Measurements from ENCODE around the gene NR6A1. TPM values are rescaled to one million over a fixed set of nuclear protein-coding genes. Genes with fewer than 3 reads are reported as not detected.
"Not testable (repeated sequence)": the region's sequence is repeated elsewhere in the genome, so short reads cannot be mapped to it uniquely, and the experiment has no call there.

The NR6A1 gene
- total RNA-seq, 1 experiment from 2014 or later: 99.3 TPM

GRCh38 chr9:124773473-124774128 is 2.5 kb upstream of the NR6A1 start:
- Histone ChIP-seq H3K23ac (ENCODE audit: insufficient read length, low read depth, low read length) (no peak overlapping the region), H3T11ph (ENCODE audit: low read length) (no peak overlapping the region), H3K14ac (ENCODE audit: insufficient read depth, low read length) (no peak overlapping the region), H2AFZ (ENCODE audit: low read length) (no peak overlapping the region), H4K91ac (ENCODE audit: insufficient read length, low read depth, low read length) (no peak overlapping the region), H4K5ac (ENCODE audit: insufficient read length, low read depth, low read length) (no peak overlapping the region), H2BK5ac (ENCODE audit: insufficient read length, low read length) (no peak overlapping the region), H2BK12ac (ENCODE audit: insufficient read length, low read depth, low read length) (no peak overlapping the region), H3K79me1 (ENCODE audit: insufficient read depth, low read depth, low read length, poor library complexity, severe bottlenecking) (no peaks in the 10 kb centered on the region), H4K20me1 (ENCODE audit: control insufficient read depth, insufficient read depth, insufficient read length) (no peaks in the 10 kb centered on the region), H3K4me1 (ENCODE audit: insufficient read depth, low read length) (no peaks in the 10 kb centered on the region; the same call in 1 of the 2 replicates), H2BK20ac (ENCODE audit: low read depth, low read length, poor library complexity, severe bottlenecking) (no peak overlapping the region), H2BK15ac (ENCODE audit: low read depth, low read length) (no peak overlapping the region), H3K27me3 (ENCODE audit: insufficient read depth, low read length) (peaks cover 2% of the 10 kb centered on the region; the same call in 1 of the 2 replicates), H3K4me2 (ENCODE audit: insufficient read depth, insufficient read length, low read length) (no peak overlapping the region), H3K56ac (ENCODE audit: insufficient read length, low read depth, low read length) (no peak overlapping the region), H3K4ac (ENCODE audit: low read depth, low read length) (no peak overlapping the region), H4K8ac (replicated peaks; ENCODE audit: insufficient read length, low read depth, low read length) (no peak overlapping the region), H3K79me2 (ENCODE audit: insufficient read depth, low read length) (peaks cover 3% of the 10 kb centered on the region; the same call in 1 of the 2 replicates), H3K27ac (ENCODE audit: insufficient read length, low read depth, low read length) (no peak overlapping the region), H3K23me2 (ENCODE audit: insufficient read length, low read depth, low read length, poor library complexity, severe bottlenecking) (peaks cover 21% of the 10 kb centered on the region), H3K18ac (ENCODE audit: insufficient read length, low read depth, low read length) (no peak overlapping the region), H2BK120ac (ENCODE audit: low read depth, low read length, poor library complexity, severe bottlenecking) (no peak overlapping the region), H2AK5ac (ENCODE audit: insufficient read length, low read length) (no peak overlapping the region), H3K9ac (ENCODE audit: extremely low read depth, insufficient read length, low read length) (no peak overlapping the region), H3K9me3 (ENCODE audit: control insufficient read depth, low read depth, low read length) (no peaks in the 10 kb centered on the region)
- peaks cover 52% of the 10 kb centered on the region for H3K27me3 Mint-ChIP-seq (ENCODE audit: low read depth)
- peaks cover 27 to 30% of the 10 kb centered on the region in 2 experiments for H3K4me1 Mint-ChIP-seq
- H3K9me3 Mint-ChIP-seq: 0 out of 5 replicates have a peak, but pooled peaks cover 0 to 2% of the 10 kb centered on the region in 2 experiments
- no peak for DNase-seq
- TF ChIP-seq CTCF (conservative IDR thresholded peaks at IDR 0.05): no peak
- H3K4me3 Mint-ChIP-seq: peak overlapping the region in 1 of 2 experiments; percentile 54; a peak in 1 of 5 replicates
- H3K27ac Mint-ChIP-seq: no peak overlapping the region
- no CpG with 5 or more reads among the region's 1 CpG for WGBS (ENCODE audit: extremely low coverage, insufficient read length, low lambda C conversion rate)
- no peaks in the 10 kb centered on the region; a peak in 2 of 7 replicates for H3K36me3 Mint-ChIP-seq (ENCODE audit: insufficient read depth in 1 of 3, low read depth in 3 of 3)

GRCh38 chr9:124772877-124773276 is 1.8 kb upstream of the NR6A1 start:
- H3K9ac ChIP-seq (ENCODE audit: extremely low read depth, insufficient read length, low read length); H3K23ac ChIP-seq (ENCODE audit: insufficient read length, low read depth, low read length); H4K91ac ChIP-seq (ENCODE audit: insufficient read length, low read depth, low read length); H3K36me3 Mint-ChIP-seq (ENCODE audit: insufficient read depth in 1 of 3, low read depth in 3 of 3); H3K79me2 ChIP-seq (ENCODE audit: insufficient read depth, low read length); H4K8ac ChIP-seq (replicated peaks; ENCODE audit: insufficient read length, low read depth, low read length); H3K4ac ChIP-seq (ENCODE audit: low read depth, low read length); H3K4me1 ChIP-seq (ENCODE audit: insufficient read depth, low read length); H4K5ac ChIP-seq (ENCODE audit: insufficient read length, low read depth, low read length); H3K14ac ChIP-seq (ENCODE audit: insufficient read depth, low read length); H2BK5ac ChIP-seq (ENCODE audit: insufficient read length, low read length); H2AFZ ChIP-seq (ENCODE audit: low read length); H4K20me1 ChIP-seq (ENCODE audit: control insufficient read depth, insufficient read depth, insufficient read length); H3K79me1 ChIP-seq (ENCODE audit: insufficient read depth, low read depth, low read length, poor library complexity, severe bottlenecking); H3K27me3 ChIP-seq (ENCODE audit: insufficient read depth, low read length); H3K9me3 ChIP-seq (ENCODE audit: control insufficient read depth, low read depth, low read length); H3T11ph ChIP-seq (ENCODE audit: low read length); H2AK5ac ChIP-seq (ENCODE audit: insufficient read length, low read length); H3K27ac ChIP-seq (ENCODE audit: insufficient read length, low read depth, low read length); H2BK15ac ChIP-seq (ENCODE audit: low read depth, low read length); H3K27ac Mint-ChIP-seq; DNase-seq; H3K56ac ChIP-seq (ENCODE audit: insufficient read length, low read depth, low read length); H3K9me3 Mint-ChIP-seq; H2BK120ac ChIP-seq (ENCODE audit: low read depth, low read length, poor library complexity, severe bottlenecking); H3K18ac ChIP-seq (ENCODE audit: insufficient read length, low read depth, low read length); H2BK12ac ChIP-seq (ENCODE audit: insufficient read length, low read depth, low read length); H2BK20ac ChIP-seq (ENCODE audit: low read depth, low read length, poor library complexity, severe bottlenecking): not testable (repeated sequence)
- Histone ChIP-seq H3K4me2 (ENCODE audit: insufficient read depth, insufficient read length, low read length) (peak overlapping the region; percentile 61), H3K23me2 (ENCODE audit: insufficient read length, low read depth, low read length, poor library complexity, severe bottlenecking) (peaks cover 20% of the 10 kb centered on the region)
- Mint-ChIP-seq H3K27me3 (ENCODE audit: low read depth) (peaks cover 55% of the 10 kb centered on the region), H3K4me1 (peaks cover 34 to 35% of the 10 kb centered on the region in 2 experiments), H3K4me3 (peak overlapping the region in 1 of 2 experiments; percentile 85; a peak in 3 of 5 replicates)
- no CpG with 5 or more reads among the region's 15 CpGs for WGBS (ENCODE audit: extremely low coverage, insufficient read length, low lambda C conversion rate)

Measured in H9 (cell line).